OCI-LY3 (cell line): Measurements from ENCODE around the gene TNFRSF17.
A peak's percentile ranks its signal among the peaks of the same experiment; 100 is the strongest.

Experiments used
- H2AFZ ChIP-seq: fragments of 200-600, 300-600 bp; shearing (Covaris generic); 2 replicates; pipeline ENCODE4 v1.6.0; 2014; ENCODE audit warnings: antibody characterized with exemption, low read depth, low read length
- H3K27ac ChIP-seq: fragments of 200-600, 300-600 bp; sonication (generic); 2 replicates; pipeline ENCODE4 v1.5.1; 2014; ENCODE audit warnings: mild to moderate bottlenecking, low read length, moderate library complexity, mixed read lengths
- H3K27me3 ChIP-seq: fragments of 200-600, 300-600 bp; sonication (generic); 2 replicates; pipeline ENCODE4 v1.6.1; 2014; ENCODE audit warnings: low read depth, low read length, mixed read lengths
- H3K36me3 ChIP-seq: fragments of 200-600, 300-600 bp; sonication (generic); replicated peaks from 2 replicates; pipeline ENCODE3; 2014; ENCODE audit warnings: low read depth, low read length, mixed read lengths
- H3K4me1 ChIP-seq: fragments of 300-600, 200-600 bp; sonication (generic); 2 replicates; pipeline ENCODE4 v1.6.1; 2014; ENCODE audit warnings: low read length, mixed read lengths
- H3K4me2 ChIP-seq: fragments of 200-600, 300-600 bp; sonication (generic); 2 replicates; pipeline ENCODE4 v1.6.1; 2014; ENCODE audit warnings: low read length, mixed read lengths
- H3K4me3 ChIP-seq: fragments of 300-600, 200-600 bp; sonication (generic); 2 replicates; pipeline ENCODE4 v1.5.1; 2014; ENCODE audit warnings: antibody characterized with exemption, mild to moderate bottlenecking, low read length, moderate library complexity
- H3K79me2 ChIP-seq: fragments of 300-600, 200-600 bp; shearing (Covaris generic); 2 replicates; pipeline ENCODE4 v1.6.1; 2014; ENCODE audit warnings: mild to moderate bottlenecking, low read length, mixed read lengths
- H3K9ac ChIP-seq: fragments of 300-600, 200-600 bp; shearing (Covaris generic); 2 replicates; pipeline ENCODE4 v1.6.0; 2014; ENCODE audit warnings: mild to moderate bottlenecking, low read length, moderate library complexity
- H3K9me3 ChIP-seq: fragments of 200-600, 300-600 bp; shearing (Covaris generic); 2 replicates; pipeline ENCODE4 v1.6.1; 2014; ENCODE audit warnings: low read length, mixed read lengths; ENCODE audit not compliant: insufficient read depth
- H4K20me1 ChIP-seq: fragments of 200-600, 300-600 bp; sonication (generic); 2 replicates; pipeline ENCODE4 v1.6.1; 2016; ENCODE audit warnings: low read length, mixed read lengths; ENCODE audit not compliant: insufficient read depth
- CTCF ChIP-seq: fragments of 200-600, 300-600 bp; sonication (generic); IDR thresholded peaks from 2 replicates; pipeline ENCODE4 v1.5.1; 2014; ENCODE audit warnings: antibody characterized with exemption, low read length, low read depth
- EZH2phosphoT487 ChIP-seq: fragments of 200-600 bp; shearing (Covaris generic); IDR thresholded peaks from 2 replicates; pipeline ENCODE4 v1.6.1; 2018; ENCODE audit warnings: antibody characterized with exemption, mixed run types, low read depth

TNFRSF17 gene

DNA sequence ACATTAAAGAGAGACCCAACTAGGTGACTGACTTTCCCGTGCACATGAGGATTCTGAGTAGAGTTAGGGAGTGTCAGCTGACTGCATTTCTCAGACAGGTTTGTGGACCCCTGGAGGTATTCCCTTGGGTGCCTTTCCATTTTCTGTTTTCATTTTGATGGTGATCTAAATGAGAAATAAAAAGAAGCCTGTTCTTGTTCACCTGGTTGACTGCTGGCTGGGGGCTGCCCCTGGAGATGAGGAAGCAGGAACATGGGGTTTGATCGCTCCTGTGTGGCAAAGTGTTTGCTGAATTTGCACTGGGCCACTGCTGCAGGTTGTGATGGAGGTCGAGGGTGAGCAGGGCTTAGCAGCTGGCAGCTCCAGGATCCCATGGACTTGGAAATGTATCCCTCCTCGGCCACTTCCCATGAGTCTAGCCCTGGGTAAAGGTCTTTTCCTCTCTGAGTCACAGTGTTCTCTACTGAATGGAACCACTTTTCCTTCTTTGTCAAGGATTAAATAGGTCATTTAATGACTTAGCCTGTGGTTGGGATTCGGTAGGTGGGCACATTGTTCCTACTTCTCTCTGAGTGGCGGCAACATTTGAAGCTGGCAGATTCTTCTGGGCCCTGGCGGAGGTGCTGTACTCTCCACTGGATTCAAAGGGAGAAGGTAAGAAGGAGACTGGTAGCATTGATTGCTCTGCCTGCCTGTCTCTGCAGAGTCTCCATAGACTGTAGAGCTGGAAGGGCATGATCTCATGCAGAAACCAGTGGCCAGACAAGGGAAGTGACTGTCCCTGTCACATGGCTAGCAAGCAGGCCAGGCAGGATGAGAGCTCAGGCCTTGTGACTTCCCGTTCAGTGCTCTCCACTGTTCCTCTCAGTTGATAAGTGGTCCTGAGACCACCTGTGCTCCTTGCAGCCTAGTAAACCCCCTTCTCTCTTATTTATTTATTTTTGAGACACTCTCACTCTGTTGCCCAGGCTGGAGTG is 29.4 kb downstream of the TNFRSF17 start:
- H3K27ac ChIP-seq: no peak overlapping the region
- peaks cover 7% of the 10 kb centered on the region for H3K79me2 ChIP-seq

DNA sequence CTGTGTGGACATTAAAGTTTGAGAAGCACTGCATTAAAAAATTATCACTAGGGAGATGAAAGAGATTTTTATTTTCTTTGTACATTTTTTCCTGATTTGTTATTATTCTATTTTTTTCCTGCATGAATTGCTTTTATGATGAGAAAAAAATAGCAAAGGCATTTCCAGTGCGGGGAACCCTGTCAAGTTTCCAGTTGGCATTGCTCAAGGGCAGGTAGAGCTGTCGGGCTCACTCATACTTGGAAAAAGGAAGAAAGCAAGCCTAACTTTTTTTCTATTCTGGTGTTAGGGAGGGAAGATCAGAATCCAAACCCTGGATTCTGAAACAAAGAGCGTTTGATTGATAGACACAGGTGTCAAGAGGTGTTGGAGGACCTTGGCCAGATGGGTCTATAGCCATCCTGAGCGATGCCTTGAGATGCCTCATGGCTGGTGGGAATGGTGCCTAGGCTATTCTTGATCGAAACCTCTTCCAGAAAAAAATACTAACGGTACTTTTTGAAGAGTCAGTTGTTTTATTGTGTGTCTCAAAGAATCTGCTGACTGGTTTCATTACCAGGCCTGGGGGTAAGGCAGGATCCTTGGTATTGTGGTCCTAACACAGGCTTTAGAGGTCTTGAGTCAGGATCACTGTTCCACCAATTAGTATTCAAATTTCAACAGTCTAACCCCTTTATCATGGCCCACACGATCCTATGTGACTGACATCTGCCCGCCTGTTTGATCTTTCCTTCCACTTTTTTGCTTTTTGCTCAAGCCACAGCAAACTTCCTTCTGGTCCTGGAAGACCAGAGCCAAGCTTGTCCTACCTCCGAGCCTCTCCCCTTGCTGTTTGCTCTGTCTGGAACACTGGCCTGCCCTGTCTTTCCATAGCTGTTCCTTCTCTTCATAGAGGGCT is 31.7 kb downstream of the TNFRSF17 start:
- Histone ChIP-seq H4K20me1 (peaks cover 5% of the 10 kb centered on the region; the same call in 1 of the 2 replicates), H3K9ac (no peak overlapping the region), H3K9me3 (no peaks in the 10 kb centered on the region), H3K4me1 (peaks cover 31% of the 10 kb centered on the region), H3K4me3 (no peak overlapping the region), H3K36me3 (peaks cover 3% of the 10 kb centered on the region), H3K4me2 (no peak overlapping the region), H3K27ac (no peak overlapping the region), H3K79me2 (peaks cover 4% of the 10 kb centered on the region; the same call in 1 of the 2 replicates), H2AFZ (no peak overlapping the region), H3K27me3 (no peaks in the 10 kb centered on the region)
- no peak for TF ChIP-seq CTCF
- no peak for TF ChIP-seq EZH2phosphoT487

More for the DNA sequence above, 29.4 kb downstream of the TNFRSF17 start:
- Histone ChIP-seq H3K27me3 (no peaks in the 10 kb centered on the region), H3K9ac (peak overlapping the region; percentile 30; the same call in 1 of the 2 replicates), H3K4me3 (peak overlapping the region; percentile 28), H2AFZ (no peak overlapping the region), H3K4me1 (peaks cover 49% of the 10 kb centered on the region), H3K36me3 (peaks cover 3% of the 10 kb centered on the region), H4K20me1 (peaks cover 5% of the 10 kb centered on the region; the same call in 1 of the 2 replicates), H3K4me2 (peak overlapping the region; percentile 70), H3K9me3 (no peaks in the 10 kb centered on the region)
- TF ChIP-seq EZH2phosphoT487 (no peak), CTCF (no peak; the same call in 1 of the 2 replicates)

DNA sequence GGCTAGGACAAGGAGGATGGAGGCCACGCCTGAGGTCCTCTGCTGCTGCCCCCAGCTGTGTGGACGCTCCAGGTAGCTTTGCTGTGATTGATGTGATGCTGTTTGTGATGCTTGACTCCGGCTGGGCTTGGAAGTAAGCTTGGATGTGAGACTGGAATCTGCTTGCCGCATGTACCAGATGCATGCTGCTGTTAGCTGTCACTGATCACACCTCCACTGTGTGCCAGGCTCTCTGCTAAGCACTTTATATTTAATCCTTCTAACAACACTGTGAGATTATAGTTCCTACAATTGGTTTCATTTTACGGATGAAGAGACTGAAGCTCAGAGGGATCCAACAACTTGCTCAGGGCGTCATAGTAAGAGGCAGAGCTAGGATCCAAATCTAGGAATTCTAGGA is 35.0 kb downstream of the TNFRSF17 start:
- Histone ChIP-seq H3K9me3 (no peaks in the 10 kb centered on the region), H3K4me2 (no peak overlapping the region), H4K20me1 (peaks cover 5% of the 10 kb centered on the region; the same call in 1 of the 2 replicates), H3K9ac (no peak overlapping the region), H3K36me3 (peaks cover 14% of the 10 kb centered on the region), H3K27me3 (no peaks in the 10 kb centered on the region), H3K27ac (no peak overlapping the region), H3K4me3 (no peak overlapping the region), H3K4me1 (peaks cover 2% of the 10 kb centered on the region; the same call in 1 of the 2 replicates), H3K79me2 (no peaks in the 10 kb centered on the region), H2AFZ (no peak overlapping the region)
- no peak for TF ChIP-seq CTCF
- no peak for TF ChIP-seq EZH2phosphoT487
